ENCODE measurements around the gene CKS2.

- TF ChIP-seq, protein P1, sequence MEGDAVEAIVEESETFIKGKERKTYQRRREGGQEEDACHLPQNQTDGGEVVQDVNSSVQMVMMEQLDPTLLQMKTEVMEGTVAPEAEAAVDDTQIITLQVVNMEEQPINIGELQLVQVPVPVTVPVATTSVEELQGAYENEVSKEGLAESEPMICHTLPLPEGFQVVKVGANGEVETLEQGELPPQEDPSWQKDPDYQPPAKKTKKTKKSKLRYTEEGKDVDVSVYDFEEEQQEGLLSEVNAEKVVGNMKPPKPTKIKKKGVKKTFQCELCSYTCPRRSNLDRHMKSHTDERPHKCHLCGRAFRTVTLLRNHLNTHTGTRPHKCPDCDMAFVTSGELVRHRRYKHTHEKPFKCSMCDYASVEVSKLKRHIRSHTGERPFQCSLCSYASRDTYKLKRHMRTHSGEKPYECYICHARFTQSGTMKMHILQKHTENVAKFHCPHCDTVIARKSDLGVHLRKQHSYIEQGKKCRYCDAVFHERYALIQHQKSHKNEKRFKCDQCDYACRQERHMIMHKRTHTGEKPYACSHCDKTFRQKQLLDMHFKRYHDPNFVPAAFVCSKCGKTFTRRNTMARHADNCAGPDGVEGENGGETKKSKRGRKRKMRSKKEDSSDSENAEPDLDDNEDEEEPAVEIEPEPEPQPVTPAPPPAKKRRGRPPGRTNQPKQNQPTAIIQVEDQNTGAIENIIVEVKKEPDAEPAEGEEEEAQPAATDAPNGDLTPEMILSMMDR (IDR thresholded peaks at IDR 0.05) = no peak
- TF ChIP-seq POLR2A (IDR thresholded peaks at IDR 0.05) (no peak), POLR2AphosphoS5 (IDR thresholded peaks at IDR 0.05) (no peak)
These were observed 37.3 kb upstream of the CKS2 start for GRCh38 chr9:89273528-89274279.
